SK-N-SH treated with all-trans-retinoic acid at 6 μM for 48 hours (cell line): Measurements from ENCODE around the gene HSPA8.

ENCODE experiments used
- ARNTL ChIP-seq: fragments of 450-650 bp; formaldehyde crosslinking; IDR thresholded peaks from 2 replicates; pipeline ENCODE4 v1.5.0; 2020; ENCODE audit warnings: low read depth, mild to moderate bottlenecking, moderate library complexity, borderline replicate concordance
- BACH2 ChIP-seq: fragments of 250-450 bp; sonication (Bioruptor Pico); IDR thresholded peaks from 2 replicates; pipeline ENCODE4 v1.9.0; 2021; ENCODE audit warnings: mild to moderate bottlenecking, borderline replicate concordance
- PATZ1 ChIP-seq: fragments of 250-450 bp; sonication (Bioruptor Pico); IDR thresholded peaks from 2 replicates; pipeline ENCODE4 v1.8.0; 2020; ENCODE audit warnings: mild to moderate bottlenecking, moderate library complexity, borderline replicate concordance
- POU6F1 ChIP-seq: fragments of 250-450 bp; sonication (Bioruptor Pico); IDR thresholded peaks from 2 replicates; pipeline ENCODE4 v1.8.0; 2021; ENCODE audit warnings: low read depth, mild to moderate bottlenecking, moderate library complexity, borderline replicate concordance
- PPARA ChIP-seq: fragments of 250-450 bp; sonication (Bioruptor Pico); IDR thresholded peaks from 2 replicates; pipeline ENCODE4 v1.5.0; 2020; ENCODE audit warnings: mild to moderate bottlenecking, borderline replicate concordance
- TCF4 ChIP-seq: fragments of 250-450 bp; sonication (Bioruptor Pico); IDR thresholded peaks from 2 replicates; pipeline ENCODE4 v1.8.0; 2021; ENCODE audit warnings: mild to moderate bottlenecking, moderate library complexity, borderline replicate concordance
- ZFP3 ChIP-seq: fragments of 250-450 bp; sonication (Bioruptor Pico); IDR thresholded peaks from 2 replicates; pipeline ENCODE4 v1.5.0; 2020; ENCODE audit warnings: mild to moderate bottlenecking, moderate library complexity
- ZFP30 ChIP-seq: fragments of 450-650 bp; formaldehyde crosslinking; IDR thresholded peaks from 2 replicates; pipeline ENCODE4 v1.5.0; 2022; ENCODE audit warnings: mild to moderate bottlenecking, moderate library complexity
- ZNF70 ChIP-seq: fragments of 450-650 bp; formaldehyde crosslinking; IDR thresholded peaks from 2 replicates; pipeline ENCODE4 v1.5.0; 2020; ENCODE audit warnings: mild to moderate bottlenecking, moderate library complexity
- TF ChIP-seq, protein P1 (sequence below): fragments of 250-450 bp; sonication (Bioruptor Pico); IDR thresholded peaks from 2 replicates; pipeline ENCODE4 v1.5.0; 2020; ENCODE audit warnings: mild to moderate bottlenecking, moderate library complexity

GRCh38 chr11:123076484-123076883, 14.5 kb upstream of the HSPA8 start:
- TF ChIP-seq PPARA (CRISPR knock-in tag) (no peak), ZFP30 (CRISPR knock-in tag) (no peak), ARNTL (CRISPR knock-in tag) (no peak), BACH2 (CRISPR knock-in tag) (no peak), ZFP3 (CRISPR knock-in tag) (no peak), TCF4 (CRISPR knock-in tag) (no peak), ZNF70 (CRISPR knock-in tag) (no peak), PATZ1 (no peak), POU6F1 (CRISPR knock-in tag) (no peak)
- TF ChIP-seq, protein P1, sequence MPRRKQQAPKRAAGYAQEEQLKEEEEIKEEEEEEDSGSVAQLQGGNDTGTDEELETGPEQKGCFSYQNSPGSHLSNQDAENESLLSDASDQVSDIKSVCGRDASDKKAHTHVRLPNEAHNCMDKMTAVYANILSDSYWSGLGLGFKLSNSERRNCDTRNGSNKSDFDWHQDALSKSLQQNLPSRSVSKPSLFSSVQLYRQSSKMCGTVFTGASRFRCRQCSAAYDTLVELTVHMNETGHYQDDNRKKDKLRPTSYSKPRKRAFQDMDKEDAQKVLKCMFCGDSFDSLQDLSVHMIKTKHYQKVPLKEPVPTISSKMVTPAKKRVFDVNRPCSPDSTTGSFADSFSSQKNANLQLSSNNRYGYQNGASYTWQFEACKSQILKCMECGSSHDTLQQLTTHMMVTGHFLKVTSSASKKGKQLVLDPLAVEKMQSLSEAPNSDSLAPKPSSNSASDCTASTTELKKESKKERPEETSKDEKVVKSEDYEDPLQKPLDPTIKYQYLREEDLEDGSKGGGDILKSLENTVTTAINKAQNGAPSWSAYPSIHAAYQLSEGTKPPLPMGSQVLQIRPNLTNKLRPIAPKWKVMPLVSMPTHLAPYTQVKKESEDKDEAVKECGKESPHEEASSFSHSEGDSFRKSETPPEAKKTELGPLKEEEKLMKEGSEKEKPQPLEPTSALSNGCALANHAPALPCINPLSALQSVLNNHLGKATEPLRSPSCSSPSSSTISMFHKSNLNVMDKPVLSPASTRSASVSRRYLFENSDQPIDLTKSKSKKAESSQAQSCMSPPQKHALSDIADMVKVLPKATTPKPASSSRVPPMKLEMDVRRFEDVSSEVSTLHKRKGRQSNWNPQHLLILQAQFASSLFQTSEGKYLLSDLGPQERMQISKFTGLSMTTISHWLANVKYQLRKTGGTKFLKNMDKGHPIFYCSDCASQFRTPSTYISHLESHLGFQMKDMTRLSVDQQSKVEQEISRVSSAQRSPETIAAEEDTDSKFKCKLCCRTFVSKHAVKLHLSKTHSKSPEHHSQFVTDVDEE (CRISPR knock-in tag), result no peak
